ENCODE data around the gene PARD3B.

Gene PARD3B

GRCh38 chr2:204900910-204901309, 355.6 kb downstream of the PARD3B start:
- Histone ChIP-seq H3K4me3 (ENCODE audit: low read depth in 1 of 2, low read length in 2 of 2) (no peak overlapping the region), H3K9me3 (ENCODE audit: control insufficient read depth in 1 of 2, low read length in 2 of 2) (no peaks in the 10 kb centered on the region), H3K27me3 (ENCODE audit: low read depth, low read length) (no peaks in the 10 kb centered on the region), H3K27ac (ENCODE audit: low read length) (no peak overlapping the region), H3K36me3 (ENCODE audit: control insufficient read depth in 1 of 2, insufficient read depth in 2 of 2, low read length in 2 of 2) (no peaks in the 10 kb centered on the region), H3K4me1 (ENCODE audit: control insufficient read depth in 1 of 2, insufficient read depth in 2 of 2, low read length in 2 of 2) (no peaks in the 10 kb centered on the region)

- Histone ChIP-seq H3K27me3 (ENCODE audit: low read depth, low read length) (no peaks in the 10 kb centered on the region), H3K9me3 (ENCODE audit: control insufficient read depth in 1 of 2, low read length in 2 of 2) (no peaks in the 10 kb centered on the region), H3K36me3 (ENCODE audit: control insufficient read depth in 1 of 2, insufficient read depth in 2 of 2, low read length in 2 of 2) (no peaks in the 10 kb centered on the region)
Measured at GRCh38 chr2:204901591-204901990, 356.3 kb downstream of the PARD3B start.

GRCh38 chr2:204909791-204910190, 364.5 kb downstream of the PARD3B start:
- Histone ChIP-seq H3K9me3 (ENCODE audit: control insufficient read depth in 1 of 2, low read length in 2 of 2) (no peaks in the 10 kb centered on the region), H3K36me3 (ENCODE audit: control insufficient read depth in 1 of 2, insufficient read depth in 2 of 2, low read length in 2 of 2) (no peaks in the 10 kb centered on the region), H3K4me3 (ENCODE audit: low read depth in 1 of 2, low read length in 2 of 2) (no peak overlapping the region), H3K27me3 (ENCODE audit: low read depth, low read length) (no peaks in the 10 kb centered on the region), H3K4me1 (ENCODE audit: control insufficient read depth in 1 of 2, insufficient read depth in 2 of 2, low read length in 2 of 2) (peaks cover 0 to 2% of the 10 kb centered on the region in 2 donors), H3K27ac (ENCODE audit: low read length) (no peak overlapping the region)

More at GRCh38 chr2:204901591-204901990, 356.3 kb downstream of the PARD3B start:
- Histone ChIP-seq H3K4me3 (ENCODE audit: low read depth in 1 of 2, low read length in 2 of 2) (no peak overlapping the region), H3K4me1 (ENCODE audit: control insufficient read depth in 1 of 2, insufficient read depth in 2 of 2, low read length in 2 of 2) (no peaks in the 10 kb centered on the region), H3K27ac (ENCODE audit: low read length) (no peak overlapping the region)

GRCh38 chr2:204913312-204913711, 368.0 kb downstream of the PARD3B start:
- H3K27me3 ChIP-seq (ENCODE audit: low read depth, low read length), result no peaks in the 10 kb centered on the region
- no peak overlapping the region for H3K4me3 ChIP-seq (ENCODE audit: low read depth in 1 of 2, low read length in 2 of 2)
- H3K9me3 ChIP-seq (ENCODE audit: control insufficient read depth in 1 of 2, low read length in 2 of 2), result no peaks in the 10 kb centered on the region
- H3K27ac ChIP-seq (ENCODE audit: low read length), result no peak overlapping the region
- no peaks in the 10 kb centered on the region for H3K36me3 ChIP-seq (ENCODE audit: control insufficient read depth in 1 of 2, insufficient read depth in 2 of 2, low read length in 2 of 2)
- H3K4me1 ChIP-seq (ENCODE audit: control insufficient read depth in 1 of 2, insufficient read depth in 2 of 2, low read length in 2 of 2), result peaks cover 0 to 2% of the 10 kb centered on the region in 2 donors

- H3K27me3 ChIP-seq (ENCODE audit: low read depth, low read length), result no peaks in the 10 kb centered on the region
- no peaks in the 10 kb centered on the region for H3K36me3 ChIP-seq (ENCODE audit: control insufficient read depth in 1 of 2, insufficient read depth in 2 of 2, low read length in 2 of 2)
- peaks cover 0 to 2% of the 10 kb centered on the region in 2 donors for H3K4me1 ChIP-seq (ENCODE audit: control insufficient read depth in 1 of 2, insufficient read depth in 2 of 2, low read length in 2 of 2)
- H3K4me3 ChIP-seq (ENCODE audit: low read depth in 1 of 2, low read length in 2 of 2), result no peak overlapping the region
- H3K9me3 ChIP-seq (ENCODE audit: control insufficient read depth in 1 of 2, low read length in 2 of 2), result no peaks in the 10 kb centered on the region
- no peak overlapping the region for H3K27ac ChIP-seq (ENCODE audit: low read length)
Measured at GRCh38 chr2:204913854-204914464, 368.7 kb downstream of the PARD3B start.

- Histone ChIP-seq H3K36me3 (ENCODE audit: control insufficient read depth in 1 of 2, insufficient read depth in 2 of 2, low read length in 2 of 2) (no peaks in the 10 kb centered on the region), H3K4me3 (ENCODE audit: low read depth in 1 of 2, low read length in 2 of 2) (no peak overlapping the region), H3K27ac (ENCODE audit: low read length) (no peak overlapping the region), H3K27me3 (ENCODE audit: low read depth, low read length) (no peaks in the 10 kb centered on the region), H3K4me1 (ENCODE audit: control insufficient read depth in 1 of 2, insufficient read depth in 2 of 2, low read length in 2 of 2) (peaks cover 0 to 2% of the 10 kb centered on the region in 2 donors), H3K9me3 (ENCODE audit: control insufficient read depth in 1 of 2, low read length in 2 of 2) (no peaks in the 10 kb centered on the region)
Measured at GRCh38 chr2:204914708-204915107, 369.4 kb downstream of the PARD3B start.

- Histone ChIP-seq H3K27me3 (ENCODE audit: low read depth, low read length) (no peaks in the 10 kb centered on the region), H3K36me3 (ENCODE audit: control insufficient read depth in 1 of 2, insufficient read depth in 2 of 2, low read length in 2 of 2) (no peaks in the 10 kb centered on the region), H3K4me1 (ENCODE audit: control insufficient read depth in 1 of 2, insufficient read depth in 2 of 2, low read length in 2 of 2) (no peaks in the 10 kb centered on the region), H3K4me3 (ENCODE audit: low read depth in 1 of 2, low read length in 2 of 2) (no peak overlapping the region), H3K9me3 (ENCODE audit: control insufficient read depth in 1 of 2, low read length in 2 of 2) (no peaks in the 10 kb centered on the region), H3K27ac (ENCODE audit: low read length) (no peak overlapping the region)
Measured at GRCh38 chr2:204917089-204917701, 371.9 kb downstream of the PARD3B start.

- Histone ChIP-seq H3K4me1 (ENCODE audit: control insufficient read depth in 1 of 2, insufficient read depth in 2 of 2, low read length in 2 of 2) (no peaks in the 10 kb centered on the region), H3K27ac (ENCODE audit: low read length) (no peak overlapping the region), H3K27me3 (ENCODE audit: low read depth, low read length) (no peaks in the 10 kb centered on the region), H3K36me3 (ENCODE audit: control insufficient read depth in 1 of 2, insufficient read depth in 2 of 2, low read length in 2 of 2) (no peaks in the 10 kb centered on the region), H3K4me3 (ENCODE audit: low read depth in 1 of 2, low read length in 2 of 2) (no peak overlapping the region), H3K9me3 (ENCODE audit: control insufficient read depth in 1 of 2, low read length in 2 of 2) (no peaks in the 10 kb centered on the region)
Measured at GRCh38 chr2:204920776-204921175, 375.5 kb downstream of the PARD3B start.

- Histone ChIP-seq H3K4me1 (ENCODE audit: control insufficient read depth in 1 of 2, insufficient read depth in 2 of 2, low read length in 2 of 2) (no peaks in the 10 kb centered on the region), H3K27me3 (ENCODE audit: low read depth, low read length) (no peaks in the 10 kb centered on the region), H3K27ac (ENCODE audit: low read length) (no peak overlapping the region), H3K36me3 (ENCODE audit: control insufficient read depth in 1 of 2, insufficient read depth in 2 of 2, low read length in 2 of 2) (no peaks in the 10 kb centered on the region), H3K4me3 (ENCODE audit: low read depth in 1 of 2, low read length in 2 of 2) (no peak overlapping the region), H3K9me3 (ENCODE audit: control insufficient read depth in 1 of 2, low read length in 2 of 2) (no peaks in the 10 kb centered on the region)
Measured at GRCh38 chr2:204923957-204924356, 378.7 kb downstream of the PARD3B start.

GRCh38 chr2:204931562-204931961, 386.3 kb downstream of the PARD3B start:
- Histone ChIP-seq H3K4me1 (ENCODE audit: control insufficient read depth in 1 of 2, insufficient read depth in 2 of 2, low read length in 2 of 2) (peaks cover 0 to 9% of the 10 kb centered on the region in 2 donors), H3K27ac (ENCODE audit: low read length) (no peak overlapping the region), H3K27me3 (ENCODE audit: low read depth, low read length) (no peaks in the 10 kb centered on the region), H3K36me3 (ENCODE audit: control insufficient read depth in 1 of 2, insufficient read depth in 2 of 2, low read length in 2 of 2) (no peaks in the 10 kb centered on the region), H3K4me3 (ENCODE audit: low read depth in 1 of 2, low read length in 2 of 2) (no peak overlapping the region), H3K9me3 (ENCODE audit: control insufficient read depth in 1 of 2, low read length in 2 of 2) (no peaks in the 10 kb centered on the region)

GRCh38 chr2:204933735-204934374, 388.6 kb downstream of the PARD3B start:
- Histone ChIP-seq H3K27ac (ENCODE audit: low read length) (no peak overlapping the region), H3K27me3 (ENCODE audit: low read depth, low read length) (no peaks in the 10 kb centered on the region), H3K4me1 (ENCODE audit: control insufficient read depth in 1 of 2, insufficient read depth in 2 of 2, low read length in 2 of 2) (peaks cover 0 to 9% of the 10 kb centered on the region in 2 donors), H3K9me3 (ENCODE audit: control insufficient read depth in 1 of 2, low read length in 2 of 2) (no peaks in the 10 kb centered on the region), H3K36me3 (ENCODE audit: control insufficient read depth in 1 of 2, insufficient read depth in 2 of 2, low read length in 2 of 2) (no peaks in the 10 kb centered on the region), H3K4me3 (ENCODE audit: low read depth in 1 of 2, low read length in 2 of 2) (no peak overlapping the region)
